RPMI8226 (cell line): Measurements from ENCODE around the gene ARL15.

ENCODE experiments used
- DNase-seq: peaks from one replicate; pipeline ENCODE4 v3.0.0-alpha.2; 2015

ARL15 gene

GRCh38 chr5:53927668-53928247, 382.6 kb downstream of the ARL15 start:
- DNase-seq: no peak

DNA sequence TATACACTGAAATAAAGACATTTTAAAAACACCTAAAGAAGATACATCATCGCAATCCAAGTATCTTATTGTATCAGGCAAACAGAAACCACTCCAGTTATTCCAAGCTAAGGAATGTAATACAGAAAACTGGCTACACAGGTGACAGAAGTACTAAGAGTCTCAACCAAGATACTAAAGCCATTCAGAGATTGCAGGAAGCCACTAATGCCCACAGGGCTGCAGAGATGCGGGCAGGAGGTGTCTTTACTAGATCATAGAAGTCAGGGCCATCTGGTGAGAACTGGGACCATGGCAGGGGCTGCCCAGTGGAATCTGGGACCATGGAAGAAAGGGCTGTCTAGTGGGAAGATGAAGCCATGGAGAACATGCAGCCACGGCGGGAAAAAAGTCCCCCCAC, 384.3 kb downstream of the ARL15 start:
- no peak for DNase-seq

DNA sequence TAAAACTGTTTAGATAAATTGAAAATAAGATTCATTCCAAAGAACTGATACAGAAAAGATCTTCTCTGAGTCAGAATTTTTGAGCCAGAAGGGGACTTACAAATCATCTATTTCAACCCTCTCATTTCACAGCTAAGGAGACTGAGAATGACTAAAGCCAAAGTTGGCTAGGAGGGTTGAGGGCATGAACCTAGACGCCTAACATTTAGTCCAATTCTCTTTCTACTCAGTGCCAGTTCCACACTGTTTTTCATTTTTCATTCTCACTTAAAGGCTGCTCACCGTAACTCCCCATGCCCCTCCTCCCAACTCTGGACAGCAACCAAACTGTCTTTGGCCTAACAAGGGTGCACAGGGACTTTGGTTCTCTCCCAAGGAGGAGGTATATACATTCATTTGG, 386.0 kb downstream of the ARL15 start:
- no peak for DNase-seq

DNA sequence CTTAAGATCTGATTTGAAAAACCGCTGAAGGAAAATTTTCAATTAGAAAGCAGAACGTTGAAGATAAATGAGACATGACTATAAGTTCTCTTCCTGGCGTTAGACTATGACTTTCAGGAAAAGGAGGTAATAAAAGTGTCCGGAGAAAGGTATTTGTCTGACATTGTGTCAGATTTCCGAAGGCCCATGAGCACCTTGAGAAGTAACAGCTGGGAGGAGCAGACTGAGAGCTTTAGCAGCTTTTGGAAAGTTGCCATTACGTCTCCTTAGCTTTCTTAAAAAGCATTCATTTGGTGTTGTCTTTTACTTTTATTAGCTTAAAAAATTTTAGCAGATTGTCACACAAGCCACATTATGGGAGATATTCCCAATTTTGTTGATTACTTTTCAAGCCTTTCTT, 386.4 kb downstream of the ARL15 start:
- DNase-seq: no peak

GRCh38 chr5:53922508-53923498, 387.6 kb downstream of the ARL15 start:
- no peak for DNase-seq

DNA sequence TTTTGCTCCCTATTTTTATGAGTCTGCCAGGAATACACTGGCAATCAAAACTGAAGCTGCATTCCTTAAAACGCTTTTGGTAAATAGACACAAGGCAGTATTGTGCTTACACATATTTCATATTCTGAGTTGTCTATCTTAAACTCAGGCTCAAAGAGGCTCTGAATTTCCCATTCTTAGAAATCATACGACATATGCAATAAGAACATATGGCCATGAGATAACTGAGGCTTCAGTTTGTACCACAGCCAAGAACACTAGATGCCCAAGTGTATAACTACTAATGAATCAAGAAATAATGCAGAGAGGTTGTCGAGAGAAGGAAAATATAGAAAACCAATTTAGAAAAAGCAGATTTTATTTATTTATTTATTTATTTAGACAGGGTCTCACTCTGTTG, 392.5 kb downstream of the ARL15 start:
- DNase-seq: no peak

- no peak for DNase-seq
These were observed 393.3 kb downstream of the ARL15 start for GRCh38 chr5:53917095-53917494.

DNA sequence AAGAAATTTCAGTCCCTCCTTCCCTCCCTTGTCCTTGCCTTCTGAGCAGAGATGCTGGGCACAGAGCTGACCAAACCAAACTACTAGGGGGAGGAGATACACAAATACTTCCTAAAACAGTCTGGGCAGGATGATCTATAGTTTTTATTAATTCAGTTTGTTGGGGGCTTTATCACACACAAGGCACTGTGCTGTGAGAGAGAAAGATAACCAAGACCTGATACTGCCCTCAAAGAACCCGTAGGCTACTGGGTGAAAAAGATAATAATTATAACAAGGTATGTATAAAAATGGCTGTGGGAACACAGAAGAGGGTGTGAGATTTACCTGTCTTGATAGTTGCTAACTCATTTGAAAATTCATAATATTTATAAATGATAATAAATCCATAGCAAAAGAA, 395.3 kb downstream of the ARL15 start:
- DNase-seq: no peak

DNA sequence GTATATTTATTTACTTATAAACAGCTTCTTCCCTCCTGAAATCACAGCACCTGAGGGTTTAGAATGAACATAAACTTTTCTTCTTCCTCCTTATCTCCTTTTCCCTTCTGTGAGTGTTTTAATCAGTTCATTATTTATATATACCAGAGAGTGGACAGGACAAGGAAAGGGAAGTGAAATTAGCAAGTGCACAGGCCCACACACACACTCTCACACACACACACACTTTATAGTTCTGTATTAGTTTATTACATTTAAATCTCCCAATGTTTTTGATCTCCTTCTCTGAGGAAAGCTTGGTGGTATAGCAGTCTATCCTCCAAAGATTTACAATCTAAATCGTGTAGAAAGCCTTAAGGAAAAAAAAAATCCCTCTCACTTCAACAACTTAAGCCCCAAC, 396.4 kb downstream of the ARL15 start:
- no peak for DNase-seq

- no peak for DNase-seq
These were observed 401.6 kb downstream of the ARL15 start for GRCh38 chr5:53908757-53909156.

- no peak for DNase-seq
These were observed 402.5 kb downstream of the ARL15 start for GRCh38 chr5:53907827-53908226.

DNA sequence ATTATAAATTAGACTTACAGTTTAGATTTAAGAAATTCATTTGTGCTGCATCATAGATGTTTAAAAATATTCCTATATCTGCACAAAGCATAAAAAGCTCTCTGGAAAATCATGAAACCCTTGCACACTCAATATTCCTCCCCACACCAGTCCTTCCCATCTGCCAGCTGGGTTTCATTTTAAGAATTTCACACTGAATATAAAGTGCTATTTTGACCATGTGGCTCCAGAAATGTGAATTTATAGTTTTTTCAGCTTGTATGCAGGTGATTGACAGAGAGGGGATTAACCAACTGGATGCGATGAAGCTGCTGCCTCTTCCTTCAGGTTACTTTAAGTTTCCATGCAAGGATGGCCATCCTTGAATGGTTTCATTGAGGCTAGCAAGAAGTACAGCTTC, 403.6 kb downstream of the ARL15 start:
- no peak for DNase-seq

DNA sequence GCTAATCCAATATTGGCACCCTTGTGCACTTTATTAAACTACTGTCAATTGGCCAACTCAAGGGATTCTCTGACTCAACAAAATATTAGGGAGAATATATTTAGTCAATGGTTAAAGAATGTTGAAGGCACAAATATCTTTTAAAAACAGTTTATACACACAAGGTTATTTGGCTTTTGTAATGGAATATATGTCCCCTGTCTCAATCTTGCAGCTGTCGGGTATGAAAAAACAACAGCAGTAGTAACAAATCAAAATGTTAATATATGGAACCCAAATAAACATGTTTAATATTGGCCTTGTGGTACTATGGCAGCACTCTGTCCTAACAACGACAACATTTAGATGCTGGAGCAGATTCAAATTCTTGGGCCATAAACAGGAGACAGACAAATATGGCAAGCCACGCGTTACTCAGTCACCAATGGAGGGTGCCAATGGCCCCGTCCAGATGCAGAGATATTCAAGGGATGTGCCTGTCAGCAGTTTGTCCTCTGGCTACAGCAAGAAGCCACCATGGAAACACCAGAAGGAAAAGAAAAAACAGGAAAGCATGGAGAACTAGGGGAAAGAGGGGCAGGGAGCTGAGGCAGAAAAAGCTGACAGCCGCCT, 408.0 kb downstream of the ARL15 start:
- DNase-seq: no peak

DNA sequence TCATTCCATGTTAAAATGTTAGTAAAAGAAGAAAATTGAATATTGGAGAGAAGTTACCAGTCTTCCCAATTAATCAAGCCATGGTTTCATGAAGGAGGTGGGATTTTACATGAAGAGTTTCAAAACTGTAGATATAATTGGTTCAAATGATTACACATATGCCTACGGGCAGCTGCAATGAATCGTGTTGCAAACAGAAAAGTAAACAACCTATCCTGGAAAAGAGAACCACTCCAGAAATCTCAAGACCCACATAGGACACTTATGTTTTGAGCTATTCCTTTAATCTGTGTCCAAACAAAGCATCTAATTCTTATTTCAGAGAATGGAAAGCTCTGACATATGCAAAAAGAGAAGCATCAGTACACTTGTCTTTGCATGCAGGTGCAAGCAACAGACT, 409.7 kb downstream of the ARL15 start:
- DNase-seq: no peak

- DNase-seq: no peak
These were observed 415.2 kb downstream of the ARL15 start for GRCh38 chr5:53895091-53895683.

- no peak for DNase-seq
These were observed 416.7 kb downstream of the ARL15 start for GRCh38 chr5:53893626-53894025.

DNA sequence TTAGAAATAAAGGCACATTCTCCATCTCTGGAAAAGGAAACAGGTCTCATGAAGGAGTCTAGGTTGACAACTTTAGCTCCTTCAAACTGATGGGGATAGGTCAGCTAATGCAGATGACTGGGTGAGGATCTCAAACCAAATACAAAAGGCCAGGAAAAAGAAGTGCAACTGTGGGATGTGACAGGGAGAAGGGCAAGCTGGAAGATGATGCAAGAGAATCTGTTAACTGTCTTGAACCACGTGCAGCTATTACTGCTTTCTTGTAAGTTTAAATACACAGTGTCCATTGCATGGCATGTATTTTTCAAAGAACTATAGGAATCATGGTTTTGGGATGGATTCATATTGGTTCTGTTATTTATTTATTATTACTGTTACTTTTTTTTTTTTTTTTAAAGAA, 418.1 kb downstream of the ARL15 start:
- DNase-seq: no peak

DNA sequence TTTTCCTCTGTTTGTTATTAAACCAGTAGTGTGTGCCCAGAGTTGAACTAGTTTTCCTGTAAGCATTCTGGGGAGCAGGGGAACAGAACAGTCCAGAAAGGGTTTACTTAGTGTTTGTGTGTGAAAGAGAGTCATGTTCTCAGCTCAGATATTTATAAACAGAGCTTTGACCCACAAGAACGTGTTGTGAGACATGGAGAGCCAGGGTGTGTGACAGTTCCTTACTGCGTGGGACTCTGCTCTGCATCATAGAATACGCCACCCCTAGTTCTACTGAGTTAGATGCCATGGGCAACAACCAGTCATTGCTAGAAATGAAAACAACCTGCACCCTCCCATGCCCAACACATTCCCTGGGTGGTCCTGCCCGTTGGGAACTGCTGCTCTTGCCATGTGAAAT, 419.2 kb downstream of the ARL15 start:
- no peak for DNase-seq

DNA sequence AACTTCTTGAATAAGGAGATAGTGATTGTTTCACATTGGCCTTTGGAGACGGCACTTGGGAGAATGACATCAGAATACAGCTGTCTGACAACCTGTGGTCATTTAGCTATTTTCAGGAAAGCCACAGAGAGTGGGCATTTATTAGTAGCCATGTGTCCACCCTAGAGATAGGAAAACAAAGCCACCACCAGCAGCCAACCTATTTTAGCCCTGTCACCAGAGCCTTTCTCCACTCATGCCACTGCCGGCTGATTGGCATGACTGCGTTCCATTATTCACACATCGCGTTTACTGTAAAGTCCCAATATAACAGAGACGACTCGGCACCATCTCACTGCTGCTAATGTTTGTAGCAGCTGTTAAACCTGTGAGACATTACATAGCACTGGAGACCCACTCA, 419.9 kb downstream of the ARL15 start:
- no peak for DNase-seq

GRCh38 chr5:53884844-53885243, 425.5 kb downstream of the ARL15 start:
- no peak for DNase-seq

- no peak for DNase-seq
These were observed 426.0 kb downstream of the ARL15 start for GRCh38 chr5:53884417-53884816.

DNA sequence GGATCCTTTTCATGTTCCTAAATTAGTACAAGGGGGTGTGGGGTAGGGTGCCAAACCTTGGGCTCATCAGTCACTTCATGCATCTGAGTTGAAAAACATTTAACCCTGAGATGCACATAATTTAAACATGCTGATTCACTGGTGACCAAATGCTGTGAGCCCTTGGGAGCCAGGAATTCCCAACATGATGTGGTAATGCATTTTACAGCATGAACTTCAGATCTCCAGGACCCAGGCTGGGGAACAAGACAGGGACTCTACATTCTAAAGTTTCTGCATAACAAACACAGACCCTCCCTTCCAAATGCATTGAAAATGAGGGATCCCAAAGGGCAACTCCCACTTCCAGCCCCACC, 427.7 kb downstream of the ARL15 start:
- no peak for DNase-seq

- no peak for DNase-seq
These were observed 428.2 kb downstream of the ARL15 start for GRCh38 chr5:53882006-53882675.
